OCI-LY3 (cell line): ENCODE results near the gene HOXA3.

Experiments
- EZH2phosphoT487 ChIP-seq: fragments of 200-600 bp; shearing (Covaris generic); IDR thresholded peaks from 2 replicates; pipeline ENCODE4 v1.6.1; 2018; ENCODE audit warnings: antibody characterized with exemption, mixed run types, low read depth
- TF ChIP-seq, protein P1 (sequence below): fragments of 200-600, 300-600 bp; sonication (generic); IDR thresholded peaks from 2 replicates; pipeline ENCODE4 v1.5.1; 2014; ENCODE audit warnings: antibody characterized with exemption, low read length, low read depth

DNA sequence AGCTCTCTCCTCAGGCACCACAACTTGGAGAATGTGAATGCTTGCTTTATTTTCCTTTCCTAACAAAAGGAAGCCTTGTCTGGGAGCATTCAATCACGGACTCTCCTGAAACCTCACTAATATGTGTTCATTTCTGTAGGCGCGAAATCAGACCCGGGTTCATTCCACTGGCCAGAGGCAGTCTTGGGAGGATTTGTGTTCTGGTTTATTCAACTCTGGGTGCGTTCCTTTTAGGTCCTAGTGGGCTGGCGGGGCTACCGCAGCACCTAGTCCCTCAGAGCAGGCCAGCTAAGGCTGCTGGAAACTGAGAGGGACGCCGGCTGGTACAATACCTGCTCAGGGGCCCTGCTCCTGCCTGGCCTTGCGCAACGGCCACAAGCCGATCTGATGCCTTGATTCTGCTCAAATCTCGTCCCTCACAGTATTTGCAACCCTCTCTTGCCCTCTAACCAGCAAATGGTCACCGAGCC is 29.3 kb downstream of the HOXA3 start:
- TF ChIP-seq, protein P1, sequence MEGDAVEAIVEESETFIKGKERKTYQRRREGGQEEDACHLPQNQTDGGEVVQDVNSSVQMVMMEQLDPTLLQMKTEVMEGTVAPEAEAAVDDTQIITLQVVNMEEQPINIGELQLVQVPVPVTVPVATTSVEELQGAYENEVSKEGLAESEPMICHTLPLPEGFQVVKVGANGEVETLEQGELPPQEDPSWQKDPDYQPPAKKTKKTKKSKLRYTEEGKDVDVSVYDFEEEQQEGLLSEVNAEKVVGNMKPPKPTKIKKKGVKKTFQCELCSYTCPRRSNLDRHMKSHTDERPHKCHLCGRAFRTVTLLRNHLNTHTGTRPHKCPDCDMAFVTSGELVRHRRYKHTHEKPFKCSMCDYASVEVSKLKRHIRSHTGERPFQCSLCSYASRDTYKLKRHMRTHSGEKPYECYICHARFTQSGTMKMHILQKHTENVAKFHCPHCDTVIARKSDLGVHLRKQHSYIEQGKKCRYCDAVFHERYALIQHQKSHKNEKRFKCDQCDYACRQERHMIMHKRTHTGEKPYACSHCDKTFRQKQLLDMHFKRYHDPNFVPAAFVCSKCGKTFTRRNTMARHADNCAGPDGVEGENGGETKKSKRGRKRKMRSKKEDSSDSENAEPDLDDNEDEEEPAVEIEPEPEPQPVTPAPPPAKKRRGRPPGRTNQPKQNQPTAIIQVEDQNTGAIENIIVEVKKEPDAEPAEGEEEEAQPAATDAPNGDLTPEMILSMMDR: no peak
- TF ChIP-seq EZH2phosphoT487: no peak
